Activated CD8-positive, alpha-beta memory T cell treated with anti-CD3 and anti-CD28 coated beads, Interleukin-2, amount 50 U/mL, for 24 hours (primary cell): ENCODE results near the gene FANCC.

Experiments used
- DNase-seq: peaks from one replicate; pipeline ENCODE4 v3.0.0-alpha.2; 2020; ENCODE audit errors: extremely low read depth

Gene FANCC

GRCh38 chr9:95143591-95144561, 173.6 kb downstream of the FANCC start:
- DNase-seq, result no peak

- DNase-seq, result no peak
Measured at GRCh38 chr9:95142728-95143127, 174.8 kb downstream of the FANCC start.

- DNase-seq, result no peak
Measured at GRCh38 chr9:95142315-95142714, 175.2 kb downstream of the FANCC start.

GRCh38 chr9:95140821-95141220, 176.7 kb downstream of the FANCC start:
- DNase-seq, result no peak

- DNase-seq, result no peak
Measured at GRCh38 chr9:95139126-95139525, 178.4 kb downstream of the FANCC start.

GRCh38 chr9:95138474-95138873, 179.0 kb downstream of the FANCC start:
- no peak for DNase-seq

- no peak for DNase-seq
Measured at GRCh38 chr9:95137587-95138145, 179.8 kb downstream of the FANCC start.

- no peak for DNase-seq
Measured at GRCh38 chr9:95135756-95136155, 181.8 kb downstream of the FANCC start.

- DNase-seq, result no peak
Measured at GRCh38 chr9:95134457-95134881, 183.0 kb downstream of the FANCC start.

- DNase-seq, result no peak
Measured at GRCh38 chr9:95133325-95133705, 184.2 kb downstream of the FANCC start.

- no peak for DNase-seq
Measured at GRCh38 chr9:95132366-95133324, 184.9 kb downstream of the FANCC start.

- DNase-seq, result peak; percentile 2
Measured at GRCh38 chr9:95131023-95131943, 186.2 kb downstream of the FANCC start.

- no peak for DNase-seq
Measured at GRCh38 chr9:95130484-95130883, 187.0 kb downstream of the FANCC start.

- no peak for DNase-seq
Measured at GRCh38 chr9:95129476-95130291, 187.8 kb downstream of the FANCC start.

- no peak for DNase-seq
Measured at GRCh38 chr9:95128177-95128524, 189.4 kb downstream of the FANCC start.

- DNase-seq, result peak; percentile 43
Measured at GRCh38 chr9:95127249-95128176, 190.0 kb downstream of the FANCC start.

GRCh38 chr9:95126739-95127138, 190.8 kb downstream of the FANCC start:
- DNase-seq, result no peak

GRCh38 chr9:95125652-95126051, 191.9 kb downstream of the FANCC start:
- DNase-seq, result no peak
